SIG-M5 treated with dmso at 0.1 percent for 504 hours (cell line): ENCODE data around the gene VPREB3.

Experiments
- DNase-seq: peaks from one replicate; lab custom pipeline; 2025; ENCODE audit not compliant: unreplicated experiment; lab: John Stamatoyannopoulos, UW

Gene VPREB3

GRCh38 chr22:23783265-23784150 is 29.3 kb upstream of the VPREB3 start:
- no peak for DNase-seq

GRCh38 chr22:23782703-23783102 is 28.5 kb upstream of the VPREB3 start:
- no peak for DNase-seq

GRCh38 chr22:23782252-23782651 is 28.0 kb upstream of the VPREB3 start:
- DNase-seq, result no peak

- no peak for DNase-seq
Measured at GRCh38 chr22:23781511-23782183, 27.4 kb upstream of the VPREB3 start.

- DNase-seq, result no peak
Measured at GRCh38 chr22:23781065-23781464, 26.8 kb upstream of the VPREB3 start.

- DNase-seq, result no peak
Measured at GRCh38 chr22:23780146-23780748, 26.0 kb upstream of the VPREB3 start.

- no peak for DNase-seq
Measured at GRCh38 chr22:23779731-23780130, 25.5 kb upstream of the VPREB3 start.

- no peak for DNase-seq
Measured at GRCh38 chr22:23779083-23779482, 24.9 kb upstream of the VPREB3 start.

GRCh38 chr22:23778577-23778900 is 24.3 kb upstream of the VPREB3 start:
- DNase-seq, result no peak

GRCh38 chr22:23777776-23778576 is 23.8 kb upstream of the VPREB3 start:
- no peak for DNase-seq

- DNase-seq, result no peak
Measured at GRCh38 chr22:23775779-23776375, 21.7 kb upstream of the VPREB3 start.

- no peak for DNase-seq
Measured at GRCh38 chr22:23774922-23775436, 20.8 kb upstream of the VPREB3 start.

GRCh38 chr22:23774114-23774921 is 20.1 kb upstream of the VPREB3 start:
- no peak for DNase-seq

- DNase-seq, result no peak
Measured at GRCh38 chr22:23773483-23774113, 19.4 kb upstream of the VPREB3 start.

GRCh38 chr22:23772649-23773473 is 18.6 kb upstream of the VPREB3 start, which contains the start of gene MMP11:
TSS of gene MMP11 (plus strand) at chr22:23772849. CDS start at chr22:23772871, 22 bp downstream.
- DNase-seq, result no peak

GRCh38 chr22:23772315-23772648 is 18.1 kb upstream of the VPREB3 start:
- DNase-seq, result no peak

GRCh38 chr22:23769321-23769965 is 15.2 kb upstream of the VPREB3 start:
- no peak for DNase-seq
